Ishikawa (cell line): ENCODE measurements around the gene CLSTN2.

Source experiments
- CEBPB ChIP-seq: IDR thresholded peaks from 2 replicates; pipeline ENCODE4 v1.6.1; 2012
- CREB1 ChIP-seq: IDR thresholded peaks from 2 replicates; pipeline ENCODE4 v1.6.1; 2012; ENCODE audit warnings: low read depth
- EP300 ChIP-seq: IDR thresholded peaks from 2 replicates; pipeline ENCODE4 v1.6.1; 2012; ENCODE audit warnings: borderline replicate concordance
- NFIC ChIP-seq: IDR thresholded peaks from 2 replicates; pipeline ENCODE4 v1.6.1; 2012
- TAF1 ChIP-seq: IDR thresholded peaks from 2 replicates; pipeline ENCODE4 v1.6.1; 2012; ENCODE audit warnings: low read depth, mild to moderate bottlenecking

DNA sequence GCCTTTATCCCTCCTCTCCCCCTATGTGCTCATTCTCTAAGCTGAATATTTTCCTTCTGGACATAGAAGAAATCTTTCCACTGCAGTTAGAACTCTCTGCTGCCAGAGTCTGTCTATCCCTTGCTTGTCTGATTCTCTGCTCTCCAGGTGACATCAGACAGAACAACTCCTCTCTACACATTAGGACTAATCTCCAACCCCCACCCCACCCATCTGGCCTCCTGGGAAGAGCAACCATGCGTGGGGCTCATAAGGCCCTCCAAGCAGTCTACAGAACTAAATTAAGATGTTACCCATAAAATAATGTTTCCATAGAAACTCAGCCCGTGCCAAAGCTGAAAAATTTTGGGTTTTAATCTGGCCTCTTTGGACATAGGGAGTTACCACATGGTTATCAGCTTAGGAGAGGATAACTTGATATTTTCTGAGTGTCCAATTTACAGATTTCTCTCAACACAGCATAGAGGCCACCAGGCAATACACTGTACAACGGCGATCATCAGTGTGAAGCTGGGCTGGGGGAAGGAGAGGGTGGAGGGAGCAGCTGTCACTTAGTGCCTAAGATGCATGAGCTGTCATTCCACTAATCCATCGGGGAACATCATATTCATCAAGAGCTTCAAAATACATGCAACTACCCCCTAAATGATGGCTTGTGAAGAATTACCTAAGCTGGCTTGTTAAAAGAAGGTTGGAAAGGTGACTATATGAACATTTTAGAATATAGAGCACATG, 199.4 kb downstream of the CLSTN2 start:
- no peak for TF ChIP-seq NFIC
- TF ChIP-seq CEBPB = no peak
- no peak for TF ChIP-seq TAF1
- no peak for TF ChIP-seq CREB1
- TF ChIP-seq EP300 = no peak
